HL-60 (cell line): ENCODE data around the gene SRPK2.

Source experiments
- CTCF ChIP-seq: IDR thresholded peaks from one replicate; pipeline ENCODE4 v1.5.1; 2011; ENCODE audit warnings: low read length, control low read depth, inconsistent platforms; ENCODE audit not compliant: insufficient read depth
- POLR2AphosphoS5 ChIP-seq: IDR thresholded peaks from 2 replicates; pipeline ENCODE4 v1.6.1; 2012; ENCODE audit warnings: low read depth
- REST ChIP-seq: IDR thresholded peaks from 2 replicates; pipeline ENCODE4 v1.6.1; 2012; ENCODE audit warnings: low read depth; ENCODE audit not compliant: insufficient replicate concordance

GRCh38 chr7:105278973-105279687, 109.6 kb downstream of the SRPK2 start:
- TF ChIP-seq CTCF (no peak), POLR2AphosphoS5 (no peak), REST (no peak)
